DMS53 (cell line): ENCODE results near the gene EIF3K.

Experiments used
- DNase-seq: peaks from one replicate; lab custom pipeline; 2025; lab: John Stamatoyannopoulos, UW

EIF3K gene

DNA sequence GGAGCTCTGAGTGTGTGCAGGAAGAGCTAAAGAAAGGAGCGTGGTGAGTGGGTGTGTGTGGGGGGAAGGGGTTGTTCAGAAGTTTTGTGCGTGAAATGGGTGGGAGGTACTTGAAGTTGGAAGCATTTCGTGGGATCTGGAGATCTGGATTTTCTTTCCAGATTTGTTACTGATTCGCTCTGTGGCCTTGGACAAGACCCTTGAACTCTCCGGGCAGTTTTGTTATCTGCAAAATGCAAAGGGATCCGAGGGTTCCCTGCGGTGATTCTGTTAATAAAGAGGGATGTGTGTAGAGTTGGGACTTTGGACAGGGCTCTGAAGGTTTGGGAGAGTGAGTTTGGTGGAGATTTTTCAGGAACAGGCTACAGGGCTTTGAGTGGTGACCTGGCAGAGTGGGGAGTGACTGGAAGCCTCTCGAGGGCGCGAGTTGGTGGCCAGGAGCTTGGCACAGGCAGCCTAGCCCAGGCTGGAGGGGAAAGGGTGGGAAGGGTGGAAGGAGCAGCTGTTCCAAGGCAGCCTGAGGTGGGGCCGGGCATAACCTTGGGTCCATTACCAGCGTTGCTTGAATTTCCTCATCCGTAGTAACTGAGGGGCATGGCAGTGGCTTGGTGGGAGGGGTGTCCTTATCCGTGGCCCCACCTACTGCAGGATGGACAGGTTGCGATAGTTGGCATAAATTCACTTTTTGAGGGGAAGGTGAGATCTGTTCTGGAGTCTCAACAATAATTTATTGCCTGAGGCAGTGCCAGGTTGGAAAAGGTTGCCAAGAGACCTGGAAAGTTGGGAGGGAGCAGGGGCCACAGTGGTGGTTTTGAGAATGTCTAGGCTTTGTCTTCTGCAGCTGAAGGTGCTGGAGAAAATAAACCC is 30.6 kb downstream of the EIF3K start:
- DNase-seq: no peak

DNA sequence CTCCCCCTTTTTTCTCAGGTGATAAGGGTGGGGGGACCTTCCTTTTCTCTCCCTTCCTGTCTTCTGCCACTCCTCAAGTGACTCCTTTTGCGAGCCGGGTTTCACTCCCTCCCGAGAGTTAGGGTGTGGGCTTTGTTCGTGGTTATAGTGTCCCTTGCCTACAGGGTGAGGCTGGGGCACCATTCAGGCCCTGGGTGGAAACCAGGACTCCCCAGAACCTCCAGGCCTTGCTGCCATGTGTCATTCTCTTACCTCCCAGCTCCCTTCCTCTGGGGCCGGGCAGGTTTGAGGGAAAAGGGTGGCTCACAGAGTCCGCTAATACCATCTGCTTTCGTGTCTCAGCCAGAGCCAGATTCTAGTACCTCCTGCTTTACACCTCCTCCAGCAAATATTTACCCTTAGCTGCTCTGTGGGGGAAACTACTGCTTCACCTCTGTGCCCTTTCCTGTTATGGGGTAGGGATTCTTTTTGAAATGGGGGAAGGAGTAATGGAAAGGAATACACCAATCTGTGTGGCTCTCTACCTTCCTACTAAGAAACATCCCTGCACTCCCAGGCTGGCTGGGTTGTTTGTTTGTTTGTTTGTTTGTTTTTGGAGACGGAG is 31.3 kb downstream of the EIF3K start:
- no peak for DNase-seq

DNA sequence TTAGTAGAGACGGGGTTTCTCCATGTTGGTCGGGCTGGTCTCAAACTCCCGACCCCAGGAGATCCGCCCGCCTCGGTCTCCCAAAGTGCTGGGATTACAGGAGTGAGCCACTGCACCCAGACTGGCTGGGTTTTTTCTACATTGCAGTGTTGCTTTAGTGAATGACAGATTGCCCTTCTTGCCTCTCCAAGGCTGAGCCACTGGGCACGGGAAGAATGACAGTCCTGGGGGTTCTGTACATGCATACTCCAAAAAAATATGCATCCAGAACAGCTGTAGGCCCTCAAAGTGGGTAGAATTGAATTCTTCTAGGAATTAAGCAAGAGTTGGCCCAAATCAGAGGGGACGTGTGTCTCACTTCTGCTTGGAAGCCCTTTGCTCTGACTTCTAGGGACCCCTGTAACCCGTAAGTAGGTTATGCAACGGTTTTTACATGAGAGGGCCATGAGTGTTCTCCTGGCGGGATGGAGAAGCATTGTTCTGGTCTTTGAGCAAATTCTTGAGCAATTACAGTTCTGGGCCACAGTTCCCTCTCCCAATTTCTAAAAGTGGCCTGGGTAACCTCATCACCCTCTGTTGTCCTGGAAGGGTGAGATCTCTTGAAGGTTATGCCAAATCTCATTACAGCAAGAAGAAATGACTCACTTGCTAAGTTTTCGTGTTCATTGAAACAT is 32.1 kb downstream of the EIF3K start:
- DNase-seq: no peak

DNA sequence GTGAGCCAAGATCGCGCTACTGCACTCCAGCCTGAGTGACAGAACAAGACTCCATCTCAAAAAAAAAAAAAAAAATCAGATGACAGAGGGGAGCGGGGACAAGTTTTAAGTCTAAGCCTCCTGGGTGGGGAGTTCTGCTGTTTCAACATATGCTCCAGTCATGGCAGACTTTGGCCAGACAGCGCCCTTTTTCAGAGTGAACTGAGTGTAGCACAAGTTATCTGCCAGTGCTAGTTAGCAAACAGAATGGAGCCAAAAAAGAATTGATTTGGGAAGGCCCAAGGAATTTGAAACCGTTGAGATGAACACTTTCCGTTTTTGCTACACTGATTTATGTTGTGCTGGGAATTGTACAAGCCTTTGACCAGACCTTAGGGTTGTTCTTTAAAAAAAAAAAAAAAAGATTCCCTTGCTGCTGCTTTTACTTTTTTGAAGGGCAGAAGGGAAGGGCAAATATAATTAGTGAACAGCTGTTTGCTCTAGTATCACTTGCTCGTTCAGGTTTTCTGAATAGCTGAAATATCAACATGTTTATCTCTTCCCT is 34.1 kb downstream of the EIF3K start:
- no peak for DNase-seq

DNA sequence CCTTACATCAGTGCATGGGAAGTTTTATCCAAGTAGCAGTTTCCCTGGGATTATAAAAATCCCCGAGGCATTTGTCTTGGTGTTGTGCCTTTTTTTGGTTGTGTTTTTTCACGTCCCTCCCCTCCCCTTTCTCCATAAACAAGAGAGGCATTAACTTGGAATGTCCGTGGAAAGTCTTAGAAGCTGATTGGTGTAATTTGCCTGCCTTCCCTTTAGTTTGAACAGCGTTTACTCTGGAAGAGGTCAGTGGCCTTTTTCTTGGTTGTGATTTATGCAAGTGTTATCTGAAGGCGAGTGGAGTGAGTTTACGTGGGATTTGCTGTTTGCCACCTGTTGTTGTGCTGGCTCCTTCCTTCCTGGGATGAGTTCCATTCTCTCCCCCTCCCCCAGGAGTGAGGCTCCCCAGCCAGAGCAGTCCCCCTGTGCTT is 35.7 kb downstream of the EIF3K start:
- DNase-seq: no peak

DNA sequence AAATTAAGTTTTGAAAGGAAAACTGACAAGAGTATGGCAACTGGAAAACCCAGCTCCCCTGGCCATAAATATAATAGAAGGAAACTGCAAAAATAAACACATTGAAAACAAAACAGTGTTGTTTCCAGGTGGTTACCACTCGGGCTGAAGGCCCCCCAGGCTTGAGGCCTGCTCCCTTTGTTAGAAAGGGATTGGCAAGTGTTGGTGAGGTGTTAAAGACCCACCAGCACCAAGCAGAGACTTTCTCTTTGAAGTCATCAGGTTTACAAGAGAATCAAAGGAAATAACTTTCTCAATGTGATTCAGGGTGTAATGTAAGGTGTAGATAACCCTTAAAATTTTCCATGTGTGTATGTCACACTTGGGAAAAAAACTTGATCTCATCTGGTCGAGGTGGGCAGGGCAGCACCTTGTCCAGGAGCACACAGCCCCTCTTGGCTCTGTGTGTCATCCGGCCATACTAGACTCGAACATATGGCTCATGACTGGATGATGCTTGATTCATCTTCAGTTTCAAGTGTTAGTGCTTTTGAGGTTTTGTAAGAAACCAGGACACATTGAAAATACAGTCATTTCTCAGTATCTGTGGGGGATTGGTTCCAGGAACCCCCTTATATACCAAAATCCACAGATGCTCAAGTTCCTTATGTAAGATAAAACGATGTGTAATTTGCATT is 36.3 kb downstream of the EIF3K start:
- DNase-seq: no peak

DNA sequence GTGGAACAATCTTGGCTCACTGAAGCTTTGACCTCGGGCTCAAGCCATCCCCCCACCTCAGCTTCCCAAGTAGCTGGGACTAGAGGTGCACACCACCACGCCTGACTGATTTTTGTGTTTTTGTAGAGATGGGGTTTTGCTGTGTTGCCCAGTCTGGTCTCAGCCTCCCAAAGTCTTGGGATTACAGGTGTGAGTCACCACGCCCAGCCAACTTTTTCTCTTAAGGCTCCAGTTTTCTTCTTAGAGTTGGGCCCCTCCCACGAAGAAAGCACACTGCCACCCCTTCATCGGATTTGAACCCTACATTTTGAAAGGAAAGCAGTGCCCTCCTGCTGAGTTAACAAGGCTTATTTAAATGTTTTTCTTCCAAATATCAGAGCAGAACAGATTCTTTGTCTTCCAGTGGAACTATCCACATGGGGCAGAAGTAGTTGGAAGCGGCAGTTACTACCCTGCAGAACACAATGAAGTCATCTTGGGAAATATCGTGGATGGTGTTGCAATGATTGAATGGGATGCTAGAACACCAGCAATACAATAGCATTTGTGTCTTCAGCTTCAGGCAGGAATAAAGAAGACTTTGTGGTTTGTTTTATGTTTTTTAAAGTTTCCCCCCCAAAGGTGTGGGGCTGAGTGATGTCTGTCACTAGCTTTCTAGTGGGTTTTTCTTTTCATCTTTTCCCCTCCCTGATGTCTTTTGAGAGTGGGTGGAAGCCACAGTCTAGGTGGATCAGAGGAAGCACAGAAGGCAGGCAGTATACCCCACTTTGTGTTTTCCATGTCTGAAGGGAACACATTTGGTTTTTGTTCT is 37.4 kb downstream of the EIF3K start:
- no peak for DNase-seq

DNA sequence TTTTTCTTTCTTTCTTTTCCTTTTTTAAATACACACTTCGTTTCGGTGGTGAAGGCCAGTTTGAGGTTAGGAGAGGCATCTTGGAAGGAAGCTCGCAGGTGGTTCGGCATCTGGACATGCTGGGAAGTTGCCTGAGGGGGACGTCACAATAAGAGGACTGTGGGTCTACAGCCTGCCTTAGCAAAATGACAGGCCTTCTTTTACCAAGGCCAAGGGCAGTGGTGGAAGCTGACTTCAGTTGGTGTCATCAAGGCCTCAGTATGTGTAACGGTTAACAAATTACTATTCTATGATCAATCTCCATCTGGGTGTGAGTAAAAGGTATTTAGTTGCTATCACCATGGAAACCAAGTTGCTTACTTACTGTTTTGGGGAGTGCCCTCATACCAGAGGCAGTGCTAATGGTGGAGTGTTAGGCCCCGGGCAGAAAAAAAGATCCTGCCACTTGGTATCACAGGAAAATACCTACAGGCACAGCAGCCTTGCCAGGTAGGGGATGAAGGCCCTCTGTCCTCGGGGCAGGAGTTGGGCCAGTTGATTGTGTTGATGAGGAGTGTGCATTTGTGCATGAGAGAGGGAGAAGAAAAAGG is 38.7 kb downstream of the EIF3K start:
- peak; percentile 47 for DNase-seq

DNA sequence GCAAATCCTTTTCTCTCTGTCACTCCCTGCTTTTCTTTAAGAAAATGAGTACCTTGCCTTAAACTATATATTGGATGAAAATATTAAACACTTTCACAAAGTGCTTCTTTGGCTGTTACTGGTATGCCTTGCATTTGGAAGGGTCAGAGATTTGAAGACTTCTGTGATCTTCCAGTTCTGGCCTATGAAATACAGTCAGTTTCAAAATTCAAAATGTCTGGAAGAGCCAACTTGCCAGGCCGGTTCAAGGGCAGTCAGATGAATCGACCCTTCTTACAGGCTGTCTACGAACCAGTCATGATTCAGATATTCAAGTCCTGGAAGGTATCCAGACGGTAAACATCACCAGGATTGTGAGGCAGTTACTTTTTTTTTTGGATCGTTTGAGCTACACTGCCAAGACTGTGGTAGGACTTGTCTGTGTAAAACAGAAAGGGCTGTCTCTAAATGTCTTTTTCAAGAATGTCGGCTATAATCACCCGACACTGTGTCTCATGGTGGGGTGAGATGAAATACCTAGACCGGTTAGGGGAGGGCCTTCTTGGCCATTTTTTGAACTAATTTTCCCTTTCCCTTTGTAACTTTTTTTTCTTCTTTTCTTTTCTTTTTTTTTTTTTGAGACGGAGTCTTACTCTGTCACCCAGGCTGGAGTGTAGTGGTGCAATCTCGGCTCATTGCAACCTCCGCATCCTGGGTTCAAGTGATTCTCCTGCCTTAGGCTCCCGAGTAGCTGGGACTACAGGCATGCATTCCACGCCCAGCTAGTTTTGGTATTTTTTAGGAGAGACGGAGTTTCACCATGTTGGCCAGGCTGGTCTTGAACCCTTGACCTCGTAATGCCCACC is 39.7 kb downstream of the EIF3K start:
- DNase-seq: peak; percentile 95

DNA sequence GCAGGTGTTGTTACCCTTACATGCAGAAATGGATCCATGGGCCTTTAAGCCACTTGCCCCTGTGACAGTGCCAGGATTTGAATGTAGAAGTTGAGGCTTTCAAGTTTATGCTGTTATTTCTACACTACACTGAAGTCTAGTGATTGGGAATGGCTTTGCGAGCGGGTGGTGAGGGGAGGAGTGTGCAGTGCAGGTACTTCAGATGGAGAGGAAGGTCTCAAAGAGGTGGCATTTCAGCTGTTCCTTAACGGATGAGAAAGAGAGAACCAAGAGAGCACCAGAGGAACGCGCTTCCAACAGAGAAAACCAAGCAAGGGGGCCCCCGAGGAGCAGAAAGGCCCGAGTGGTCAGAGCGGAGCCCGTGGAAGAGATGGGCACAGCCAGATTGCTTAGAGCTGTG is 41.7 kb downstream of the EIF3K start:
- no peak for DNase-seq

DNA sequence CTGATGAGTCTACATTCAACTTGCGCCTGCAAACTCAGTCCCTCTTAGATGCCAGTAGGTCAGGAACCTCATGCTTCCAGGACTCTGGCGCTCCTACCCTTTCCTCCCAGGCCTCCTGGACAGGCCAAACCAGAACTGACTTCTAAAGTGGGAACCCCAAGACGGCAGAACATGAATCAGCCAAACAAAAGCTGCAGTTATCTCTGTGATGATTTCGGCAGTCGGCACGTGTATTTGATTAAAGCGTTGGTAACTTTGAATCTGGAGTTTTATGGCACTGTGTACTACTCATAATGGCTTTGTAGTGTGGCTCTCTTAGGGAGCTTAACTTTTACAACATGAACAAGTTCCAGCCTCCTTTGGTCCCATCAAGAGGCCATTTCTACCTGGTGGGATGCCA is 42.1 kb downstream of the EIF3K start:
- DNase-seq: no peak

DNA sequence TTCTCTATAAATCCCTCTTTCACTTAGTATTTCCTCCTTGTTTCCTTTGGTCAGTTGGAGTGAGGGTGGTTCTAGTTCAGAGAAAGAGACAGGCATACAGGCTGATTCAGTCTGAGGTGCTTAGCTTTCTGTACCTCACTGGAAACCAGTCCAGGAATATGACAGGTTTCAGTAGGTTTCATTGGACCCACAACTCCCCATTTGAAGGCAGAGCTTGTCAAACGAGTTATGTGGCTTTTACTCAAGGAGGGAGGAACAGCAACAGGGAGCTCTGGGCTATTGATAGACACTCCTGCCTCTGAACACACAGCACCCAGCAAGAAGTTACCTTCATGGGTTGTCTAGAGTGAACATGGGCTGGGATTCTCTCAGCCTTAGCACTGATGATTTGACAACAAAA is 43.0 kb downstream of the EIF3K start:
- DNase-seq: peak; percentile 93

DNA sequence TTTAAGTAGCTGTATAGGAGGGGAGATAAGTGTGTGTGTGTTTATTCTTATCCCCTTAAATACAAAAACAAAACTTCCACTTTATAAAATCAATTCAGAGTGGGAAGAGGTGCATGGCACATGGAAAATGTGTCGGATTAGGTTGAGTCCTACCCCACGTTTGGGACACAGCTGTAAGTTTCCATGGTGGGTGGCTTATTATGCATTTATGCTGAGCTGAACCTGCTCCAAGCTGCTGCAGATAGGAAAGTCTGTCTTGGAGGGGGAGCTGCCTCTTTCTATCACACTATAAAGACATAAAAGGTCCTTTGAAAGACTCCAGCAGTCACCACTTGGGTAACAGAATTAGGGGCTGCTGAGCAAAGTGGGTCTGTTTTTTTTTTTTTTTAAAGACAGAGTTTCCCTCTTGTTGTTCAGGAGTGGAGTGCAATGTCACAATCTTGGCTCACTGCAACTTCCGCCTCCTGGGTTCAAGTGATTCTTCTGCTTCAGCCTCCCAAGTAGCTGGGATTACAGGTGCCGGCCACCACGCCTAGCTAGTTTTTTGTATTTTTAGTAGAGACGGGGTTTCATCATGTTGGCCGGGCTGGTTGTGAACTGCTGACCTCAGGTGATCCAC is 43.7 kb downstream of the EIF3K start:
- DNase-seq: no peak

DNA sequence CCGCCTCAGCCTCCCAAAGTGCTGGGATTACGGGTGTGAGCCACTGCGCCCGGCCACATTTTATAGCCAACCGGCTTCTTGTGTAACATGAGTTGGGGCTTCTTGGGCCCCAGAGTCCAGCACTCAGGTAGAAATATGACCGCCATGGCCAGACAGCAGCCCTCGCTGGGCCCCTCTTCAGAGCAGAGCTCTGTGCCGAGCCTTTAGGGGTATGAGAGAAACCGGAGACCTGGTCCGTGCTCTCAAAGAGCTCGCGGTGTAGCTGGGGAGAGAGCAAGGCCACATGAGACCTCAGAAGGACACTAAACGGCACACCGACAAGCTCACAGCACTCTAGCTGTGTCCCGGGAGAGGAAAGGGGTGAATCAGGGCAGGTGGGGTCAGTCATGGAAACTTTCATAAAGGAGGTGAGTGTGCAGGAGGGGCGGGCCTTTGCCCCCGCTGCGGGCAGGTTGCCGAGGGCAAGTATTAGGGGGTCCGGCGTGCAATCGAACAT is 44.2 kb downstream of the EIF3K start:
- DNase-seq: no peak

DNA sequence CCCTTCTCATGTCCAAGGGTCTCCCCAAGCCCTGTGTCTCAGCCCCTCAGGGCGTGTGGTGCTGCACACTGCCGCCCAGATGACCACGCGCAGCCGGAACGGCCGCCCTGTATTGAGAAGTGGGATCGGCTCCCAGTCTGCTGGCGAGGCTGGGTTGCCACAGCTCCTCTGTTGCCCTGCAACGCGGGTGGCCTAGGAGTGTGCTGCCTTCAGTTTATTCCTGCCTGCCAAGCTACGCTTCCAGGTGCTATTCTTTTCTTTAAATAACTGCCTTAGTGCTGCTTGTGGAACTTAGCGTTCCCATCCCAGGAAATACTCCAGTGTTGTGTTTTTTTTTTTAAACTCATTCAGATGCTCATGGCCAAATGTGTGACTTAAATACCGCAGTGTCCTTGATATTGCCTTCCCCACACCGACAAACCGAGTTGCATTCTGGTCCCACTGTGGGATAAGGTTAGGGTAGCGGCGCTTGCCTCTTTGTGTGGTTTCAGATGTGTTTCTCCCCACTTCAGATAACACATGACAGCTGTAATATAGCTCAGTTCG is 45.0 kb downstream of the EIF3K start:
- no peak for DNase-seq

DNA sequence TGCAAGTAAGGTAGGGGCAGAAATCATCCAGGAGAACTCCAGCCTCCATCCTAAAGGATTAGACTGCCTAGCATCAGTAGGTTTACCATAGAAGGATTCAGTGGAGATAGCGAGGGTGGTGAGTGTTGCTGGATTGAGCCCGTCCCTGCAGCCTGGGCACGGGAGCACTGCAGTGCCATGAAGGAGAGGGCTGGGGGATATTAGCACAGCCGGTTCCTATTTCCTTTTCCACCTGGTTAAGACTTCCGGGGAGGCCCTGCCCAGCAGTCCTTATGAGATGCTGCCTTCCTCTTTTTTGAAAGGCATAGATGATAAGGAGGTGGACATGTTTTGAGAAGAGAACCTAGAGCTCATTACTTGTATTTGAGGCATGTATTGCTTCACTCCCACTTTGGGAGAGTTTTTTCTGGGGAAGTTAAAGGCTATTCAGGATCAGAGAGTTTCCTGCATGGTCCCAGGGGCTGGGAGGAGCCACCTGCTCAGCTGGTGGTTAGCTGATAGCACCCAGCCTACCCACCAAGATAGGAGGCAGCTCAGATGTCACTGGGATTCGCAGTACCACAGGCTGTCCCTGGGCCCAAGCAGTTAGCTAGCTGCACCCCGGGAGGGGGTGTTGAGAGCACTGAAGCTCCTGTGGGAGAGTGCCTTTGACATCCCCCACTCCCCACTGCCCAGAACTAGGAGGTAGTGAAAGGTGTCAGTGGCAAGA is 45.7 kb downstream of the EIF3K start:
- no peak for DNase-seq

DNA sequence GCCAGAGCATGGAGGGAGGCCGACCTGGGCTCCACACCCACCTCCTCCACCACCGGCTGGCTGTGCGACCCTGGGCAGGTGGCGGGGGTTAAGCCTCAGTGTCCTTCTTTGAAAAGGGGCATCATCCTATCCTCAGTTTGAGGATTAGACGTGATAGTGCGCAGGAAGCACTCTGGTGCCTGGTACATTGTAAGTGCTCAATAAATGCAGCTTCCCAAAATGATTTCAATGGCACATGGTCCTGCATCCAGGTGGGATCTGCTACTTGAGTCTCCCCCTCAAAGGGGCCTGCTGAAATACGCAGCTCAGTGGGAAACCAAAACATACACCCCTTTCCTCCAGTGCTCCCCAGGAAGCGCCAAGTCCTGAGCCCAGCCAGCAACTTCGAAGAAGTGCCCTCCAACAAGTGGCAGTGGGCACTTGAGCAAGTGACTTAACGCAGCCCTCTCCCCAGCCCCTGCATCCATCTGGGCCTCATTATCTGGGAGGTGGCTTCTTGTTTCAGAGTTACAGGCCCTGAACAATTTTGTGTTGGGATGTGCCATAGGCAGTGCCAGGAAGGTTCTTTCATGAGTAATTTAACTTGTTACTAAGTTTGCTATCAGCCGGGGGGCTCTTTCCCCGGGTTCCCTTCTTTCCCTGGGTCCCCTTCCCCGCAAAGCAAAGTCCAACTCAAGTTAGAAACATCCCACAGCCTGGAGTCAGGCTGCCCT is 46.4 kb downstream of the EIF3K start:
- no peak for DNase-seq
